ENCODE measurements around the gene CTBP2. TPM values are rescaled to one million over a fixed set of nuclear protein-coding genes. Genes with fewer than 3 reads are reported as not detected.

Gene CTBP2
- total RNA-seq, 1 experiment from 2014 or later: 97.2 TPM

DNA sequence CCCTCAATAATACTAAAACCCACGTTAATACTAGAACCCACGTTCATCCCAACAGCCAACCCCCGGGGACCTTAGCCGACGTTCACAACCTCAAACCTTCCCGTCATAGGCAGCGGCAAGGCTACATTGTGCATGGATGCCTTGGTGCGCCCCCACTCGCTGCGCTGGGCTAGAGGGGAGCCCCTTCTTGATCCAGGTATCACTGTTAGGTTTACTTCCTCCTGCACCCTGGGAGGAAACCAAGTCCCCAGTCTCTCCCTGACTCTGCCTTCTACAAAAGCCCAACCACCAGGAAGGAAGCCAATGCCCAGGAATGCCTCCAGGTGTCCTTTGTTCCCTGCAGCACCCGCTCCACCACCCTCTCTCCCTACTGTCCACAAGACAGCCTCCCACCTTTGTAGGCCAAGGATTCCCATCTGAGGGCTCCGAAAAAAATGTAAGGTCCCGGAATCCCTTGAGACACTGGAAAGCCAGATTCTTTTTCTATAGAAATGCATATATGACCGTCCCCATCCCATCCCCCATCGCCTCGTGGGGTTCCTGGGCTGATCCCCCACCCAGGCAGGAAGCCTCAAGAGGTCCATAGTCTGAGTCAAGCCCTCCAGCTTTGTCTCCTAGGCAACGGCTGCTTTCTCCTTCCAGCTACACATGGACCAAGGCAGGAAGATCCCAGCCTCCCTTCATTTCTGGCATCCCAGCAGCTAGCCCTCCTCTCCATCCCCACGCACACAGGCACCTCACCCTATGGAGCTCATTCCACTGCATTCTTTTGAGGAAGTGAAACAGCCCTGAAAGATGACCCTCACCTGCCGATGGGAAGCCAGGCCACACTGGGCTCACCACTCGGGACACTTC lies 25.2 kb downstream of the CTBP2 start:
- TF ChIP-seq, protein P1, sequence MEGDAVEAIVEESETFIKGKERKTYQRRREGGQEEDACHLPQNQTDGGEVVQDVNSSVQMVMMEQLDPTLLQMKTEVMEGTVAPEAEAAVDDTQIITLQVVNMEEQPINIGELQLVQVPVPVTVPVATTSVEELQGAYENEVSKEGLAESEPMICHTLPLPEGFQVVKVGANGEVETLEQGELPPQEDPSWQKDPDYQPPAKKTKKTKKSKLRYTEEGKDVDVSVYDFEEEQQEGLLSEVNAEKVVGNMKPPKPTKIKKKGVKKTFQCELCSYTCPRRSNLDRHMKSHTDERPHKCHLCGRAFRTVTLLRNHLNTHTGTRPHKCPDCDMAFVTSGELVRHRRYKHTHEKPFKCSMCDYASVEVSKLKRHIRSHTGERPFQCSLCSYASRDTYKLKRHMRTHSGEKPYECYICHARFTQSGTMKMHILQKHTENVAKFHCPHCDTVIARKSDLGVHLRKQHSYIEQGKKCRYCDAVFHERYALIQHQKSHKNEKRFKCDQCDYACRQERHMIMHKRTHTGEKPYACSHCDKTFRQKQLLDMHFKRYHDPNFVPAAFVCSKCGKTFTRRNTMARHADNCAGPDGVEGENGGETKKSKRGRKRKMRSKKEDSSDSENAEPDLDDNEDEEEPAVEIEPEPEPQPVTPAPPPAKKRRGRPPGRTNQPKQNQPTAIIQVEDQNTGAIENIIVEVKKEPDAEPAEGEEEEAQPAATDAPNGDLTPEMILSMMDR (IDR thresholded peaks at IDR 0.05; ENCODE audit: insufficient read depth in 1 of 2, low read depth in 1 of 2, low read length in 1 of 2, severe bottlenecking in 1 of 2, unreplicated experiment in 1 of 2): no peak
- POLR2A ChIA-PET: no interaction called here
- Mint-ChIP-seq H3K4me3 (ENCODE audit: unreplicated experiment) (no peak overlapping the region), H3K4me1 (ENCODE audit: low read depth, unreplicated experiment) (peaks cover 15% of the 10 kb centered on the region), H3K36me3 (ENCODE audit: insufficient read depth, unreplicated experiment) (peaks cover 62% of the 10 kb centered on the region), H3K27ac (ENCODE audit: unreplicated experiment) (no peak overlapping the region), H3K9me3 (ENCODE audit: unreplicated experiment) (no peaks in the 10 kb centered on the region), H3K27me3 (ENCODE audit: insufficient read depth, unreplicated experiment) (no peaks in the 10 kb centered on the region)
- Histone ChIP-seq H3K27me3 (replicated peaks; ENCODE audit: control insufficient read depth, insufficient read depth, low read length) (no peaks in the 10 kb centered on the region), H3K4me1 (no peaks in the 10 kb centered on the region), H3K9me3 (no peaks in the 10 kb centered on the region), H3K36me3 (ENCODE audit: control insufficient read depth, insufficient read depth, low read length) (peaks cover 4% of the 10 kb centered on the region; the same call in 1 of the 2 replicates), H3K4me3 (ENCODE audit: low read depth, low read length) (no peak overlapping the region)
- intact Hi-C loops (cut with micrococcal nuclease; ENCODE audit: unreplicated experiment): no loop called here
- CTCF ChIA-PET: interaction anchor here (1.0 kb wide), 1 partner anchor 87 kb away, joined by 3 read pairs; no protein-coding TSS in a partner anchor
- no TSS peak for BruUV-seq (replicated peaks)
- DNase-seq: no peak

DNA sequence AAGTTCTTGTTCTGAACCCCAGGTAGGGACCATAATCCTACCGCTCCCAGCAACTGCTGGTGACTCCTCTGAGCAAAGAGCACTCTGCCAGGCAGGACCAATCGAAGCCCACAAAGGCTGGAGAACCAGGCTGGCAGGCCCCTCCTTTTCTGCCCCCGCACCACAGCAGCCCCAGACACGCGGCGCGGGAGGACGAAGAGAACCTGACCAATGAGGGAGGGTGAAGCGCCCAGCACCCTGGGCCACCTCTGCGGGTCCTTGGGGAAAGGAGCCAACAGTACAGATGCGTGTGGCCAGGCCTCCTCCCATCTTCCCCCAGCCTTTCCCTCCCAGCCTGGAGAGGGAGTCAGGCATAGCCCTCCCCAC lies 25.9 kb downstream of the CTBP2 start:
- H3K9me3 ChIP-seq: no peaks in the 10 kb centered on the region
- H3K36me3 ChIP-seq (ENCODE audit: control insufficient read depth, insufficient read depth, low read length): peaks cover 4% of the 10 kb centered on the region; the same call in 1 of the 2 replicates
- H3K27me3 ChIP-seq (replicated peaks; ENCODE audit: control insufficient read depth, insufficient read depth, low read length): no peaks in the 10 kb centered on the region
- Mint-ChIP-seq H3K36me3 (ENCODE audit: insufficient read depth, unreplicated experiment) (peaks cover 63% of the 10 kb centered on the region), H3K4me3 (ENCODE audit: unreplicated experiment) (no peak overlapping the region), H3K27me3 (ENCODE audit: insufficient read depth, unreplicated experiment) (no peaks in the 10 kb centered on the region), H3K9me3 (ENCODE audit: unreplicated experiment) (no peaks in the 10 kb centered on the region), H3K27ac (ENCODE audit: unreplicated experiment) (no peak overlapping the region), H3K4me1 (ENCODE audit: low read depth, unreplicated experiment) (peaks cover 15% of the 10 kb centered on the region)
- TF ChIP-seq, protein P1 (IDR thresholded peaks at IDR 0.05; ENCODE audit: insufficient read depth in 1 of 2, low read depth in 1 of 2, low read length in 1 of 2, severe bottlenecking in 1 of 2, unreplicated experiment in 1 of 2): no peak
- intact Hi-C loops (cut with micrococcal nuclease; ENCODE audit: unreplicated experiment): no loop called here
- POLR2A ChIA-PET: no interaction called here
- CTCF ChIA-PET: no interaction called here
- no peaks in the 10 kb centered on the region for H3K4me1 ChIP-seq
- no TSS peak for BruUV-seq (replicated peaks)
- H3K4me3 ChIP-seq (ENCODE audit: low read depth, low read length): no peak overlapping the region
- no peak for DNase-seq

DNA sequence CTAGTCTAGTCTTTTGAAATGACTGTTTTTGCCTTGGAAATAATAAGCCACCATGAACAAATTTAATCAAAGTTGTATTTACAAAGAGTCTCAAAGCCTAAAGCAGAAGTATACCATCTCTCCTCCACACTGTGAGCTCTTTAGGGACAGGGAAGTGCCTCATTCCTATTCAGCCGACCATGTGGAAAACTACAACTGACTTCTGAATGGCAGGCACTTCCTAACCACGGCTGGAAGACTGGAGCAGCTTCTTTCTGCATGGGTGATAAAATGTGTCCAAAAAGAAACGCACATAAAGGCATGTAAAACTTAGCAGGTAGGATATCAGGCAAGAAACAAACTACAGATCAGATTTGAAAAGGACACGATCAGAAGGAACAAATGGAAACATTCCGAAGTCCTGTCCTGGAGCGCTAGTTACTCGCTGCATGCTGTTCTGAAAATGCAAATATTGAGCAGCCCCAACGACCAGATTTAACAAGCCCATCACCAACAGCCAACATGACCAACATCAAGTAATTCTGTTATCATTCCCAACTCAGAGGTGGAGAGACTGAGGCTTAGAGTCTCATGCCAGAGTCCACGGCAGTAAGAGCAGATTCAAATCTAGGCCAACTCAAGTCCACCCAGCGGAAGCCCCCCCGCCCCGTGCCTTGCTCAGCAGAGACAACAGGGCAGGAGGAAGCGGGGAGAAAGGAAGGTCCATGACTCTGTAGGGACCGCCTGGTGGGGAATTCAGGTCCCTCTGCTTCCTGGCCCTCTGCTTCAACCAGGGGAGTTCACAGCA lies 26.5 kb downstream of the CTBP2 start:
- no TSS peak for BruUV-seq (replicated peaks)
- Histone ChIP-seq H3K27me3 (replicated peaks; ENCODE audit: control insufficient read depth, insufficient read depth, low read length) (no peaks in the 10 kb centered on the region), H3K4me1 (no peaks in the 10 kb centered on the region), H3K9me3 (no peaks in the 10 kb centered on the region), H3K36me3 (ENCODE audit: control insufficient read depth, insufficient read depth, low read length) (peaks cover 4% of the 10 kb centered on the region; the same call in 1 of the 2 replicates), H3K4me3 (ENCODE audit: low read depth, low read length) (no peak overlapping the region)
- H3K9me3 Mint-ChIP-seq (ENCODE audit: unreplicated experiment): no peaks in the 10 kb centered on the region
- no peak overlapping the region for H3K4me3 Mint-ChIP-seq (ENCODE audit: unreplicated experiment)
- no peaks in the 10 kb centered on the region for H3K27me3 Mint-ChIP-seq (ENCODE audit: insufficient read depth, unreplicated experiment)
- peaks cover 14% of the 10 kb centered on the region for H3K4me1 Mint-ChIP-seq (ENCODE audit: low read depth, unreplicated experiment)
- TF ChIP-seq, protein P1 (IDR thresholded peaks at IDR 0.05; ENCODE audit: insufficient read depth in 1 of 2, low read depth in 1 of 2, low read length in 1 of 2, severe bottlenecking in 1 of 2, unreplicated experiment in 1 of 2): no peak
- H3K27ac Mint-ChIP-seq (ENCODE audit: unreplicated experiment): no peak overlapping the region
- intact Hi-C loops (cut with micrococcal nuclease; ENCODE audit: unreplicated experiment): no loop called here
- DNase-seq: no peak
- ChIA-PET POLR2A (no interaction called here), CTCF (no interaction called here)
- H3K36me3 Mint-ChIP-seq (ENCODE audit: insufficient read depth, unreplicated experiment): peaks cover 64% of the 10 kb centered on the region
